Neural cell (in vitro differentiated cells): Measurements from ENCODE around the gene LINGO1. TPM values are rescaled to one million over a fixed set of nuclear protein-coding genes. Genes with fewer than 3 reads are reported as not detected.
A peak's percentile ranks its signal among the peaks of the same experiment; 100 is the strongest.

Experiments
- H2AFZ ChIP-seq: fragments of 200-600, 300-800 bp; sonication (generic), shearing (Covaris generic); 2 replicates; pipeline ENCODE4 v1.6.0; 2014; ENCODE audit warnings: low read depth, mild to moderate bottlenecking, antibody characterized with exemption, low read length, moderate library complexity
- H3F3A ChIP-seq: fragments of 200-600 bp; shearing (Covaris generic); 2 replicates; pipeline ENCODE4 v1.6.1; 2016; ENCODE audit warnings: mild to moderate bottlenecking, moderate library complexity, mixed read lengths, antibody characterized with exemption, low read length; ENCODE audit not compliant: insufficient read depth, poor library complexity, severe bottlenecking
- H3K27ac ChIP-seq: fragments of 200-600, 300-800 bp; sonication (generic), shearing (Covaris generic); 2 replicates; pipeline ENCODE4 v1.5.1; 2014; ENCODE audit warnings: mild to moderate bottlenecking, low read length, moderate library complexity
- H3K27me3 ChIP-seq: fragments of 300-800, 200-600 bp; sonication (generic), shearing (Covaris generic); 2 replicates; pipeline ENCODE4 v1.6.0; 2014; ENCODE audit warnings: mild to moderate bottlenecking, low read depth, low read length, moderate library complexity; ENCODE audit not compliant: insufficient read depth
- H3K36me3 ChIP-seq: fragments of 300-800, 200-600 bp; sonication (generic), shearing (Covaris generic); 2 replicates; pipeline ENCODE4 v1.5.1; 2014; ENCODE audit warnings: mild to moderate bottlenecking, antibody characterized with exemption, low read length, moderate library complexity; ENCODE audit not compliant: insufficient read depth
- H3K4me2 ChIP-seq: fragments of 300-800, 200-600 bp; sonication (generic), shearing (Covaris generic); 2 replicates; pipeline ENCODE4 v1.6.0; 2014; ENCODE audit warnings: mild to moderate bottlenecking, low read length
- H3K4me3 ChIP-seq: fragments of 300-800, 200-600 bp; sonication (generic), shearing (Covaris generic); 2 replicates; pipeline ENCODE4 v1.5.1; 2014; ENCODE audit warnings: mild to moderate bottlenecking, low read length, moderate library complexity
- H3K79me2 ChIP-seq: fragments of 200-600 bp; shearing (Covaris generic); replicated peaks from 2 replicates; pipeline ENCODE4 v1.6.0; 2014; ENCODE audit warnings: mild to moderate bottlenecking, low read length, moderate library complexity; ENCODE audit not compliant: insufficient read depth
- H3K9ac ChIP-seq: fragments of 300-800, 200-600 bp; sonication (generic), shearing (Covaris generic); 2 replicates; pipeline ENCODE4 v1.6.1; 2016; ENCODE audit warnings: mild to moderate bottlenecking, low read length, mixed read lengths
- H3K9me2 ChIP-seq: fragments of 200-600 bp; shearing (Covaris generic); 2 replicates; pipeline ENCODE4 v1.6.1; 2016; ENCODE audit warnings: mild to moderate bottlenecking, low read length, mixed read lengths; ENCODE audit not compliant: insufficient read depth
- H3K9me3 ChIP-seq: fragments of 200-600, 300-800 bp; sonication (generic), shearing (Covaris generic); 2 replicates; pipeline ENCODE4 v1.6.1; 2016; ENCODE audit warnings: mild to moderate bottlenecking, mixed run types, low read length, moderate library complexity, mixed read lengths
- H4K20me1 ChIP-seq: fragments of 200-600 bp; shearing (Covaris generic); 2 replicates; pipeline ENCODE4 v1.6.1; 2016; ENCODE audit warnings: mild to moderate bottlenecking, mixed run types; ENCODE audit not compliant: insufficient read depth
- EP300 ChIP-seq: fragments of 450-650 bp; conservative IDR thresholded peaks from 2 replicates; pipeline ENCODE4 v1.6.1; 2014; ENCODE audit warnings: antibody characterized with exemption, mild to moderate bottlenecking, moderate library complexity; ENCODE audit not compliant: poor library complexity, severe bottlenecking
- EZH2 ChIP-seq: fragments of 200-600, 300-800 bp; shearing (Covaris generic), sonication (generic); IDR thresholded peaks from 2 replicates; pipeline ENCODE4 v1.6.1; 2014; ENCODE audit warnings: antibody characterized with exemption, low read length, borderline replicate concordance, mild to moderate bottlenecking; ENCODE audit not compliant: insufficient read depth, poor library complexity, severe bottlenecking
- MXI1 ChIP-seq: fragments of 450-650 bp; conservative IDR thresholded peaks from 2 replicates; pipeline ENCODE4 v1.6.1; 2014; ENCODE audit warnings: antibody characterized with exemption, mild to moderate bottlenecking; ENCODE audit not compliant: poor library complexity, severe bottlenecking
- POLR2AphosphoS5 ChIP-seq: IDR thresholded peaks from 2 replicates; pipeline ENCODE4 v1.6.1; 2012
- RAD21 ChIP-seq: fragments of 450-650 bp; conservative IDR thresholded peaks from 2 replicates; pipeline ENCODE4 v1.6.1; 2014; ENCODE audit warnings: antibody characterized with exemption, mild to moderate bottlenecking, moderate library complexity
- REST ChIP-seq: IDR thresholded peaks from 2 replicates; pipeline ENCODE4 v1.6.1; 2012; ENCODE audit warnings: borderline replicate concordance
- SMC3 ChIP-seq: fragments of 450-650 bp; conservative IDR thresholded peaks from 2 replicates; pipeline ENCODE4 v1.6.1; 2014; ENCODE audit warnings: antibody characterized with exemption, mild to moderate bottlenecking, moderate library complexity; ENCODE audit not compliant: poor library complexity
- TAF1 ChIP-seq: IDR thresholded peaks from 2 replicates; pipeline ENCODE4 v1.6.1; 2012; ENCODE audit warnings: low read depth
- polyA plus RNA-seq: library from polyadenylated mRNA; depleted of rRNA; stranded (reverse); fragments of >200 nt; gene quantifications from 2 replicates; pipeline ENCODE4 v1.2.3, GENCODE V29; 2014
- TF ChIP-seq, protein P1 (sequence below): fragments of 450-650 bp; IDR thresholded peaks from 2 replicates; pipeline ENCODE4 v1.5.1; 2014; ENCODE audit warnings: antibody characterized with exemption, mild to moderate bottlenecking, moderate library complexity; ENCODE audit not compliant: poor library complexity, severe bottlenecking

The LINGO1 gene
- polyA plus RNA-seq, 1 donor from 2014 or later, result 34.4 TPM

GRCh38 chr15:77663256-77663655, 30.5 kb upstream of the LINGO1 start:
- H3K79me2 ChIP-seq, result no peaks in the 10 kb centered on the region
- H3K4me2 ChIP-seq, result no peak overlapping the region
- no peak overlapping the region for H3K27ac ChIP-seq

GRCh38 chr15:77659350-77660321, 26.9 kb upstream of the LINGO1 start:
- Histone ChIP-seq H3K27ac (no peak overlapping the region), H3K4me2 (no peak overlapping the region), H3K36me3 (no peaks in the 10 kb centered on the region), H3K27me3 (no peaks in the 10 kb centered on the region), H3K9ac (no peak overlapping the region), H3F3A (no peaks in the 10 kb centered on the region), H3K4me3 (no peak overlapping the region), H3K9me2 (no peaks in the 10 kb centered on the region), H3K79me2 (no peaks in the 10 kb centered on the region), H3K9me3 (no peaks in the 10 kb centered on the region), H4K20me1 (no peaks in the 10 kb centered on the region), H2AFZ (no peak overlapping the region)
- TF ChIP-seq MXI1, result no peak
- no peak for TF ChIP-seq RAD21
- no peak for TF ChIP-seq SMC3
- no peak for TF ChIP-seq TAF1
- TF ChIP-seq POLR2AphosphoS5, result no peak
- TF ChIP-seq REST, result no peak
- no peak for TF ChIP-seq EZH2
- no peak for TF ChIP-seq EP300
- TF ChIP-seq, protein P1, sequence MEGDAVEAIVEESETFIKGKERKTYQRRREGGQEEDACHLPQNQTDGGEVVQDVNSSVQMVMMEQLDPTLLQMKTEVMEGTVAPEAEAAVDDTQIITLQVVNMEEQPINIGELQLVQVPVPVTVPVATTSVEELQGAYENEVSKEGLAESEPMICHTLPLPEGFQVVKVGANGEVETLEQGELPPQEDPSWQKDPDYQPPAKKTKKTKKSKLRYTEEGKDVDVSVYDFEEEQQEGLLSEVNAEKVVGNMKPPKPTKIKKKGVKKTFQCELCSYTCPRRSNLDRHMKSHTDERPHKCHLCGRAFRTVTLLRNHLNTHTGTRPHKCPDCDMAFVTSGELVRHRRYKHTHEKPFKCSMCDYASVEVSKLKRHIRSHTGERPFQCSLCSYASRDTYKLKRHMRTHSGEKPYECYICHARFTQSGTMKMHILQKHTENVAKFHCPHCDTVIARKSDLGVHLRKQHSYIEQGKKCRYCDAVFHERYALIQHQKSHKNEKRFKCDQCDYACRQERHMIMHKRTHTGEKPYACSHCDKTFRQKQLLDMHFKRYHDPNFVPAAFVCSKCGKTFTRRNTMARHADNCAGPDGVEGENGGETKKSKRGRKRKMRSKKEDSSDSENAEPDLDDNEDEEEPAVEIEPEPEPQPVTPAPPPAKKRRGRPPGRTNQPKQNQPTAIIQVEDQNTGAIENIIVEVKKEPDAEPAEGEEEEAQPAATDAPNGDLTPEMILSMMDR, result no peak

More at GRCh38 chr15:77663256-77663655, 30.5 kb upstream of the LINGO1 start:
- no peaks in the 10 kb centered on the region for H3K27me3 ChIP-seq
- no peak overlapping the region for H2AFZ ChIP-seq
- no peaks in the 10 kb centered on the region for H3K9me3 ChIP-seq
- H3K9me2 ChIP-seq, result no peaks in the 10 kb centered on the region
- no peaks in the 10 kb centered on the region for H3F3A ChIP-seq
- peak overlapping the region; percentile 52 for H3K9ac ChIP-seq
- no peaks in the 10 kb centered on the region for H3K36me3 ChIP-seq
- no peaks in the 10 kb centered on the region for H4K20me1 ChIP-seq
- H3K4me3 ChIP-seq, result peak overlapping the region; percentile 26
- TF ChIP-seq RAD21, result no peak
